SK-N-MC (cell line): ENCODE data around the gene PLXNA2.

Experiments used
- EZH2 ChIP-seq: fragments of 200-600 bp; sonication (generic); IDR thresholded peaks from one replicate; pipeline ENCODE4 v1.6.1; 2017; ENCODE audit warnings: antibody characterized with exemption
- FOXP2 ChIP-seq: optimal IDR thresholded peaks from 2 replicates; pipeline ENCODE3; 2011; ENCODE audit warnings: mild to moderate bottlenecking, moderate library complexity; ENCODE audit not compliant: insufficient read depth; ENCODE audit errors: extremely low read length, control extremely low read depth
- POLR2AphosphoS5 ChIP-seq: IDR thresholded peaks from 2 replicates; pipeline ENCODE4 v1.6.1; 2012; ENCODE audit warnings: mild to moderate bottlenecking, low read depth, low read length, borderline replicate concordance

GRCh38 chr1:208243967-208244916 is at the start of gene PLXNA2:
- TF ChIP-seq EZH2 = no peak
- TF ChIP-seq POLR2AphosphoS5 = no peak
- no peak for TF ChIP-seq FOXP2
